ENCODE results near the gene DAZAP1. TPM values are rescaled to one million over a fixed set of nuclear protein-coding genes. Genes with fewer than 3 reads are reported as not detected.

DAZAP1 gene
- total RNA-seq, 2 donors from 2014 or later = 82.1 to 106 TPM

- intact Hi-C loops (cut with DNase I, micrococcal nuclease) = no loop called here
- ATAC-seq (peak; percentile 82), DNase-seq (peak; percentile 35 to 75)
Observed at GRCh38 chr19:1465191-1466016, 58.0 kb downstream of the DAZAP1 start.

- DNase-seq = peak in 1 of 2 donors; percentile 21
- no peak for ATAC-seq
- intact Hi-C loops (cut with DNase I, micrococcal nuclease) = no loop called here
Observed at GRCh38 chr19:1466018-1466460, 58.7 kb downstream of the DAZAP1 start.

GRCh38 chr19:1466461-1467214, 59.3 kb downstream of the DAZAP1 start:
- peak in 1 of 2 donors; percentile 25 for DNase-seq
- no peak for ATAC-seq
- intact Hi-C loops (cut with DNase I, micrococcal nuclease) = no loop called here

- intact Hi-C loops (cut with DNase I, micrococcal nuclease) = no loop called here
- ATAC-seq = no peak
- DNase-seq = no peak
Observed at GRCh38 chr19:1467215-1467489, 59.8 kb downstream of the DAZAP1 start.

GRCh38 chr19:1467490-1468273, 60.3 kb downstream of the DAZAP1 start:
- ATAC-seq (no peak), DNase-seq (no peak)
- intact Hi-C loops (cut with DNase I, micrococcal nuclease) = no loop called here

GRCh38 chr19:1468274-1468820, 61.0 kb downstream of the DAZAP1 start:
- DNase-seq = no peak
- intact Hi-C loops (cut with DNase I, micrococcal nuclease) = no loop called here
- no peak for ATAC-seq

GRCh38 chr19:1468821-1469254, 61.5 kb downstream of the DAZAP1 start:
- DNase-seq (peak in 1 of 2 donors; percentile 53), ATAC-seq (no peak)
- intact Hi-C loops (cut with DNase I, micrococcal nuclease) = no loop called here

GRCh38 chr19:1469255-1470054, 62.1 kb downstream of the DAZAP1 start:
- ATAC-seq = no peak

GRCh38 chr19:1470055-1470304, 62.6 kb downstream of the DAZAP1 start:
- ATAC-seq (no peak), DNase-seq (no peak)
- intact Hi-C loops (cut with DNase I, micrococcal nuclease) = no loop called here

More at GRCh38 chr19:1469255-1470054, 62.1 kb downstream of the DAZAP1 start:
- DNase-seq = peak in 1 of 2 donors; percentile 21
- intact Hi-C loops (cut with DNase I, micrococcal nuclease) = no loop called here

- intact Hi-C loops (cut with DNase I, micrococcal nuclease) = no loop called here
- ATAC-seq = peak; percentile 54
Observed at GRCh38 chr19:1470305-1471009, 63.1 kb downstream of the DAZAP1 start.

GRCh38 chr19:1471010-1471514, 63.7 kb downstream of the DAZAP1 start:
- intact Hi-C loops (cut with DNase I, micrococcal nuclease) = no loop called here
- ATAC-seq = peak; percentile 45
- peak in 1 of 2 donors; percentile 51 for DNase-seq

More at GRCh38 chr19:1470305-1471009, 63.1 kb downstream of the DAZAP1 start:
- peak in 1 of 2 donors; percentile 71 for DNase-seq

GRCh38 chr19:1471515-1472160, 64.3 kb downstream of the DAZAP1 start:
- DNase-seq (no peak), ATAC-seq (peak; percentile 8)
- intact Hi-C loops (cut with DNase I, micrococcal nuclease) = no loop called here

GRCh38 chr19:1472231-1473084, 65.1 kb downstream of the DAZAP1 start:
- ATAC-seq (no peak), DNase-seq (no peak)
- intact Hi-C loops (cut with DNase I, micrococcal nuclease) = no loop called here

- intact Hi-C loops (cut with DNase I, micrococcal nuclease) = no loop called here
- ATAC-seq = no peak
- DNase-seq = no peak
Observed at GRCh38 chr19:1473085-1473851, 65.9 kb downstream of the DAZAP1 start.

GRCh38 chr19:1474011-1474764, 66.8 kb downstream of the DAZAP1 start:
- ATAC-seq (no peak), DNase-seq (no peak)
- intact Hi-C loops (cut with DNase I, micrococcal nuclease) = no loop called here

All from left colon (tissue), 2 donors.